Naive thymus-derived CD4-positive, alpha-beta T cell (primary cell): ENCODE data around the gene ZNF774. TPM values are rescaled to one million over a fixed set of nuclear protein-coding genes. Genes with fewer than 3 reads are reported as not detected.
A peak's percentile ranks its signal among the peaks of the same experiment; 100 is the strongest.

Experiments used
- ATAC-seq: fragments of 150-1000 bp; cut with Tn5 transposase; 2 replicates; pipeline ENCODE4 v1.10.0; 2021; ENCODE audit warnings: mild to moderate bottlenecking, moderate library complexity
- CTCF ChIA-PET: fragments of 350-600 bp; sonication (Branson Sonifier 250); formaldehyde crosslinking; loops from one replicate; lab custom pipeline; 2021; ENCODE audit warnings: antibody characterized with exemption; lab: Charles Lee
- POLR2A ChIA-PET: fragments of 350-600 bp; sonication (Branson Sonifier 250); formaldehyde crosslinking; loops from one replicate; lab custom pipeline; 2021; ENCODE audit warnings: antibody characterized with exemption, inconsistent platforms; lab: Charles Lee
- DNase-seq, 9 donors: peaks; one replicate each; pipeline versions ENCODE4 v3.0.0 to v3.0.0-alpha.2; 2020 to 2022; ENCODE audit warnings: mixed read lengths in 1 of 9
- H3K27ac ChIP-seq: one replicate; pipeline ENCODE4 v1.7.0; 2013; ENCODE audit warnings: mild to moderate bottlenecking, low read depth, low read length, moderate library complexity
- H3K27me3 ChIP-seq, 2 donors: one replicate each; pipeline ENCODE4 v1.7.0; 2013; ENCODE audit warnings: low read length in 2 of 2, mild to moderate bottlenecking in 2 of 2, moderate library complexity in 2 of 2; ENCODE audit not compliant: control insufficient read depth in 2 of 2, insufficient read depth in 2 of 2
- H3K36me3 ChIP-seq, 3 experiments: 1 replicate in 2 of 3; 2 replicates in 1 of 3; pipeline ENCODE4 v1.7.0; 2013; ENCODE audit warnings: low read length in 3 of 3, mild to moderate bottlenecking in 3 of 3, moderate library complexity in 1 of 3; ENCODE audit not compliant: insufficient read depth in 3 of 3, control insufficient read depth in 2 of 3
- H3K4me1 ChIP-seq, 2 donors: one replicate each; pipeline ENCODE4 v1.7.0; 2013; ENCODE audit warnings: low read length in 2 of 2, mild to moderate bottlenecking in 2 of 2, moderate library complexity in 1 of 2; ENCODE audit not compliant: control insufficient read depth in 2 of 2, insufficient read depth in 2 of 2
- H3K4me3 ChIP-seq: 2 replicates; pipeline ENCODE4 v1.7.0; 2013; ENCODE audit warnings: mild to moderate bottlenecking, low read length
- H3K9me3 ChIP-seq, 3 experiments: 1 replicate in 2 of 3; 2 replicates in 1 of 3; pipeline ENCODE4 v1.7.0; 2013; ENCODE audit warnings: low read length in 3 of 3; ENCODE audit not compliant: control insufficient read depth in 2 of 3
- H3K27ac Mint-ChIP-seq, 9 donors: one replicate each; pipeline ENCODE4 v1.8.0; 2020 to 2022; ENCODE audit warnings: mixed read lengths in 9 of 9, mild to moderate bottlenecking in 8 of 9, moderate library complexity in 5 of 9, inconsistent platforms in 2 of 9
- H3K27me3 Mint-ChIP-seq, 5 donors: one replicate each; pipeline ENCODE4 v1.8.0; 2021 to 2022; ENCODE audit warnings: mixed read lengths in 5 of 5, mild to moderate bottlenecking in 1 of 5
- H3K36me3 Mint-ChIP-seq, 5 donors: one replicate each; pipeline ENCODE4 v1.8.0; 2020 to 2022; ENCODE audit warnings: mixed read lengths in 5 of 5, mild to moderate bottlenecking in 3 of 5, inconsistent platforms in 1 of 5
- H3K4me1 Mint-ChIP-seq, 7 donors: one replicate each; pipeline ENCODE4 v1.8.0; 2020 to 2022; ENCODE audit warnings: mixed read lengths in 7 of 7, mild to moderate bottlenecking in 3 of 7, inconsistent platforms in 1 of 7
- H3K4me3 Mint-ChIP-seq, 10 donors: one replicate each; pipeline ENCODE4 v1.8.0; 2020 to 2022; ENCODE audit warnings: mild to moderate bottlenecking in 10 of 10, mixed read lengths in 10 of 10, moderate library complexity in 6 of 10, inconsistent platforms in 2 of 10
- H3K9me3 Mint-ChIP-seq, 11 donors: one replicate each; pipeline ENCODE4 v1.8.0; 2020 to 2022; ENCODE audit warnings: mixed read lengths in 11 of 11, mild to moderate bottlenecking in 4 of 11, inconsistent platforms in 1 of 11, moderate library complexity in 1 of 11
- intact Hi-C, 2 donors: fragments of 100-400 bp; cut with micrococcal nuclease; formaldehyde crosslinking; loops; one replicate each; pipeline ENCODE4 v1.15.1; 2023
- polyA plus RNA-seq, 2 donors: library from polyadenylated mRNA; unstranded; fragments of 300-500 nt; fragmentation: Illumina TruSeq; gene quantifications; one replicate each; pipeline ENCODE4 v1.2.3, GENCODE V29; 2021
- total RNA-seq, 6 experiments: library from RNA in 5 of 6; stranded (reverse) in 5 of 6; gene quantifications; 1 replicate in 5 of 6; 2 replicates in 1 of 6; pipeline ENCODE4 v1.2.3 and lab custom pipeline; 2021 to 2026

Gene ZNF774
- total and polyA plus RNA-seq, 7 experiments from 2014 or later = 0.08 to 2.0 (median 0.41) TPM

GRCh38 chr15:90325726-90326125, 26.4 kb upstream of the ZNF774 start:
- Mint-ChIP-seq H3K27me3 (peaks cover 0 to 5% (median 0%) of the 10 kb centered on the region in 5 donors), H3K4me3 (no peak overlapping the region), H3K4me1 (peaks cover 0 to 5% (median 0%) of the 10 kb centered on the region in 7 donors), H3K36me3 (no peaks in the 10 kb centered on the region), H3K27ac (no peak overlapping the region), H3K9me3 (no peaks in the 10 kb centered on the region)
- no peaks in the 10 kb centered on the region for H3K36me3 ChIP-seq
- H3K9me3 ChIP-seq = no peaks in the 10 kb centered on the region
- ChIA-PET CTCF (interaction anchor here (1.7 kb wide), 1 partner anchor 157 kb away, joined by 7 read pairs; no protein-coding TSS in a partner anchor), POLR2A (no interaction called here)
- H3K27me3 ChIP-seq = no peaks in the 10 kb centered on the region
- ATAC-seq = peak; percentile 63
- H3K4me1 ChIP-seq = no peaks in the 10 kb centered on the region
- no peak for DNase-seq
- no peak overlapping the region for H3K27ac ChIP-seq
- intact Hi-C loops = loop anchor here in 1 of 2 donors (10.0 kb wide), 1 partner anchor 949 kb away; no protein-coding TSS in a partner anchor
- no peak overlapping the region for H3K4me3 ChIP-seq

DNA sequence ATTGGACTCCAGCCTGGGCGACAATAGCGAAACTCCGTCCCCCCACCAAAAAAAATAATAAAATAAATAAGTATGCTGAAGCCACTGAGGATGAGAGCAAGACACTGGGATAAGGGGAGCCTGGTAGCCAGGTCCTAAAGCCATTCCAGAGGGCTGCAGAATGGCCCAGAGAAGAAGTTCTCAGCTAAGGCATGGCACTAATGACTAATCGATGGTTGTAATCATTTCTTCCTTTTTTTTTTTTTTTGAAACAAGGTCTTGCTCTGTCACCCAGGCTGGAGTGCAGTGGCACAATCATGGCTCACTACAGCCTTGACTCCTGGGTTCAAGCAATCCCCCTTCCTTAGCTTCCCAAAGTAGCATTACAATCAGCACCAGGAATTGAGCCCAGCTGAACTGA, 25.6 kb upstream of the ZNF774 start:
- H3K27me3 ChIP-seq = no peaks in the 10 kb centered on the region
- no peak overlapping the region for H3K4me3 ChIP-seq
- H3K4me1 ChIP-seq = no peaks in the 10 kb centered on the region
- ChIA-PET POLR2A (interaction anchor here (0.9 kb wide), 1 partner anchor 10 kb away, joined by 3 read pairs; no protein-coding TSS in a partner anchor), CTCF (interaction anchor here (0.7 kb wide), 1 partner anchor 13 kb away, joined by 4 read pairs; no protein-coding TSS in a partner anchor)
- H3K9me3 ChIP-seq = no peaks in the 10 kb centered on the region
- no peak overlapping the region for H3K27ac ChIP-seq
- ATAC-seq = no peak
- Mint-ChIP-seq H3K4me3 (no peak overlapping the region), H3K4me1 (peaks cover 0 to 5% (median 0%) of the 10 kb centered on the region in 7 donors), H3K27ac (no peak overlapping the region), H3K27me3 (peaks cover 0 to 5% (median 0%) of the 10 kb centered on the region in 5 donors), H3K36me3 (no peaks in the 10 kb centered on the region), H3K9me3 (no peaks in the 10 kb centered on the region)
- intact Hi-C loops = loop anchor here in 1 of 2 donors (10.0 kb wide), 1 partner anchor 948 kb away; no protein-coding TSS in a partner anchor
- no peak for DNase-seq
- H3K36me3 ChIP-seq = no peaks in the 10 kb centered on the region

DNA sequence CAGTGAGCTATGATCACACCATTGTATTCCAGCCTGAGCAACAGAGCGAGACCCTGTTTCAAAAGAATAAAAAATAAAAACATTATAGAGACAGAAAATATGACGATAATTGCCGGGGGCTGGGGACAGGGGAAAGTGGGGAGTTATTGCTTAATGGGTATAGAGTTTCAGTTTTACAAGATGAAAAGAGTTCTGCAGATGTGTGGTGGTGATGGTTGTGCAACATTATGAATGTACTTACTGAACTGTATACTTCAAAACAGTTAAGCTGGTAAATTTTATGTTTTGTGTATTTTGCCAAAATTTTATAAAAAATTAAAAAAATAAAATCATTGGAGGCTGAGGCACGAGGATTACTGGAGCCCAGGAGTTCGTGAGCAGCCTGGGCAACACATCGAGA, 24.8 kb upstream of the ZNF774 start:
- ChIA-PET CTCF (interaction anchor here (0.8 kb wide), 1 partner anchor 155 kb away, joined by 3 read pairs; no protein-coding TSS in a partner anchor), POLR2A (interaction anchor here (0.9 kb wide), 1 partner anchor 9 kb away, joined by 3 read pairs; no protein-coding TSS in a partner anchor)
- ATAC-seq (no peak), DNase-seq (no peak)
- H3K9me3 ChIP-seq = no peaks in the 10 kb centered on the region
- no peaks in the 10 kb centered on the region for H3K36me3 ChIP-seq
- H3K4me1 ChIP-seq = no peaks in the 10 kb centered on the region
- intact Hi-C loops = loop anchor here in 1 of 2 donors (10.0 kb wide), 1 partner anchor 947 kb away; no protein-coding TSS in a partner anchor
- no peak overlapping the region for H3K4me3 ChIP-seq
- no peak overlapping the region for H3K27ac Mint-ChIP-seq
- no peak overlapping the region for H3K27ac ChIP-seq
- no peaks in the 10 kb centered on the region for H3K9me3 Mint-ChIP-seq
- H3K27me3 ChIP-seq = no peaks in the 10 kb centered on the region
- H3K36me3 Mint-ChIP-seq = no peaks in the 10 kb centered on the region
- H3K4me3 Mint-ChIP-seq = no peak overlapping the region
- peaks cover 0 to 5% (median 0%) of the 10 kb centered on the region in 7 donors for H3K4me1 Mint-ChIP-seq
- peaks cover 0 to 5% (median 0%) of the 10 kb centered on the region in 5 donors for H3K27me3 Mint-ChIP-seq

GRCh38 chr15:90334304-90334731, 17.8 kb upstream of the ZNF774 start:
- DNase-seq = no peak
- H3K36me3 ChIP-seq = no peaks in the 10 kb centered on the region
- H3K4me3 Mint-ChIP-seq = no peak overlapping the region
- H3K4me3 ChIP-seq = no peak overlapping the region
- ChIA-PET POLR2A (interaction anchor here (0.7 kb wide), 1 partner anchor 597 kb away, joined by 6 read pairs; no protein-coding TSS in a partner anchor), CTCF (interaction anchor here (2.1 kb wide), 1 partner anchor 14 kb away, joined by 4 read pairs; no protein-coding TSS in a partner anchor)
- no peaks in the 10 kb centered on the region for H3K36me3 Mint-ChIP-seq
- H3K9me3 ChIP-seq = no peaks in the 10 kb centered on the region
- H3K27ac ChIP-seq = no peak overlapping the region
- no peaks in the 10 kb centered on the region for H3K27me3 ChIP-seq
- peaks cover 8 to 27% (median 19%) of the 10 kb centered on the region in 7 donors for H3K4me1 Mint-ChIP-seq
- H3K4me1 ChIP-seq = peaks cover 0 to 11% of the 10 kb centered on the region in 2 donors
- intact Hi-C loops = no loop called here
- H3K27ac Mint-ChIP-seq = peak overlapping the region in 1 of 9 donors; percentile 18
- no peak for ATAC-seq
- H3K9me3 Mint-ChIP-seq = no peaks in the 10 kb centered on the region
- no peaks in the 10 kb centered on the region for H3K27me3 Mint-ChIP-seq

- Mint-ChIP-seq H3K27me3 (no peaks in the 10 kb centered on the region), H3K4me3 (peak overlapping the region in 8 of 10 donors; percentile 6 to 59 (median 49)), H3K36me3 (no peaks in the 10 kb centered on the region), H3K27ac (peak overlapping the region; percentile 0 to 82 (median 56)), H3K9me3 (no peaks in the 10 kb centered on the region), H3K4me1 (peaks cover 8 to 32% (median 19%) of the 10 kb centered on the region in 7 donors)
- Histone ChIP-seq H3K36me3 (no peaks in the 10 kb centered on the region), H3K27me3 (no peaks in the 10 kb centered on the region), H3K4me1 (peaks cover 0 to 11% of the 10 kb centered on the region in 2 donors), H3K4me3 (no peak overlapping the region), H3K27ac (no peak overlapping the region), H3K9me3 (no peaks in the 10 kb centered on the region)
- intact Hi-C loops = loop anchor here in 1 of 2 donors (2.0 kb wide), 1 partner anchor 16 kb away; the partner anchor contains the start of gene ZNF774
- DNase-seq = peak in 6 of 9 donors; percentile 9 to 43 (median 42)
- peak; percentile 92 for ATAC-seq
- POLR2A ChIA-PET = interaction anchor here (0.6 to 1.2 kb wide), 5 partner anchors 10 to 159 kb away, joined by 3 to 5 read pairs (median 3); partner anchors contain the start of gene ZNF774
- CTCF ChIA-PET = interaction anchor here (0.5 to 1.8 kb wide), 4 partner anchors 16 to 145 kb away, joined by 3 to 8 read pairs (median 4); no protein-coding TSS in a partner anchor
Measured at GRCh38 chr15:90336705-90337141, 15.4 kb upstream of the ZNF774 start.

DNA sequence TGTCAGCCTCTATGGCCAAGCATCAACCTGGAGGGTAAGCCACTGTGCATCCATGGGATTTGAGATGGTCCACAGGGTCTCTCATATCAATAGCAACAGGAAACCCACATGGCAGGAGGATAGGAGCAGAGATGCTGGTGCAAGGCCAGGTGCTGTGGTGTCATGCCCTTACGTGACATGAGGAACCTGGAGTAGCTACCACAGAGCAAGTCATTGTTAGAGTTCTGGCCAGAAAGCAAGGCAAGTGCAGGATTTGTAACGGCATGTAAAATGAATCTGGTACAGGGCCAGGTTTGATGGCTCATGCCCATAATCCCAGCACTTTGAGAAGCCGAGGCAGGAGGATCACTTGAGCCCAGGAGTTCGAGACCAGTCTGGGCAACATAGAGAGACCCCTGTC, 14.8 kb upstream of the ZNF774 start:
- H3K4me3 Mint-ChIP-seq = peak overlapping the region in 4 of 10 donors; percentile 6 to 54 (median 28)
- H3K27ac ChIP-seq = no peak overlapping the region
- POLR2A ChIA-PET = interaction anchor here (0.6 to 1.2 kb wide), 2 partner anchors 14 to 158 kb away, joined by 4 to 5 read pairs; partner anchors contain the start of gene ZNF774
- ATAC-seq = peak; percentile 24
- CTCF ChIA-PET = interaction anchor here (1.8 kb wide), 1 partner anchor 17 kb away, joined by 8 read pairs; no protein-coding TSS in a partner anchor
- H3K27me3 Mint-ChIP-seq = no peaks in the 10 kb centered on the region
- intact Hi-C loops = loop anchor here in 1 of 2 donors (2.0 kb wide), 1 partner anchor 16 kb away; the partner anchor contains the start of gene ZNF774
- no peaks in the 10 kb centered on the region for H3K9me3 ChIP-seq
- peaks cover 0 to 15% of the 10 kb centered on the region in 2 donors for H3K4me1 ChIP-seq
- no peaks in the 10 kb centered on the region for H3K36me3 Mint-ChIP-seq
- no peaks in the 10 kb centered on the region for H3K9me3 Mint-ChIP-seq
- peak overlapping the region in 5 of 9 donors; percentile 39 to 70 (median 43) for H3K27ac Mint-ChIP-seq
- H3K36me3 ChIP-seq = no peaks in the 10 kb centered on the region
- H3K4me1 Mint-ChIP-seq = peaks cover 10 to 33% (median 19%) of the 10 kb centered on the region in 7 donors
- no peaks in the 10 kb centered on the region for H3K27me3 ChIP-seq
- DNase-seq = no peak
- H3K4me3 ChIP-seq = no peak overlapping the region
